DOHH2 (cell line): ENCODE data around the gene TARS3.

Source experiments
- H3F3A ChIP-seq: fragments of 200-600 bp; sonication (generic), shearing (Covaris generic); 2 replicates; pipeline ENCODE4 v1.6.0; 2016; ENCODE audit warnings: antibody characterized with exemption, mild to moderate bottlenecking; ENCODE audit not compliant: control insufficient read depth, insufficient read depth
- H3K27ac ChIP-seq: fragments of 200-600 bp; sonication (generic); 2 replicates; pipeline ENCODE4 v1.5.1; 2014; ENCODE audit warnings: low read depth, mild to moderate bottlenecking, low read length, moderate library complexity
- H3K27me3 ChIP-seq: fragments of 200-600 bp; sonication (generic); 2 replicates; pipeline ENCODE4 v1.6.1; 2014; ENCODE audit warnings: mild to moderate bottlenecking, low read length, mixed read lengths; ENCODE audit not compliant: control insufficient read depth
- H3K36me3 ChIP-seq: fragments of 200-600 bp; sonication (generic); 2 replicates; pipeline ENCODE4 v1.6.1; 2014; ENCODE audit warnings: mild to moderate bottlenecking, low read length, moderate library complexity, mixed read lengths; ENCODE audit not compliant: control insufficient read depth
- H3K4me1 ChIP-seq: fragments of 200-600 bp; sonication (generic); 2 replicates; pipeline ENCODE4 v1.6.1; 2014; ENCODE audit warnings: mild to moderate bottlenecking, low read length, mixed read lengths; ENCODE audit not compliant: control insufficient read depth
- H3K4me2 ChIP-seq: fragments of 200-600 bp; sonication (generic); 2 replicates; pipeline ENCODE4 v1.6.0; 2014; ENCODE audit warnings: mild to moderate bottlenecking, low read length, moderate library complexity
- H3K4me3 ChIP-seq: fragments of 200-600 bp; sonication (generic); 2 replicates; pipeline ENCODE4 v1.5.1; 2014; ENCODE audit warnings: mild to moderate bottlenecking, low read length, mixed read lengths
- H3K79me2 ChIP-seq: fragments of 200-600 bp; sonication (generic); 2 replicates; pipeline ENCODE4 v1.6.1; 2014; ENCODE audit warnings: mild to moderate bottlenecking, low read length, mixed read lengths; ENCODE audit not compliant: control insufficient read depth
- H3K9me2 ChIP-seq: fragments of 200-600 bp; sonication (generic); replicated peaks from 2 replicates; pipeline ENCODE4 v1.6.1; 2014; ENCODE audit warnings: mild to moderate bottlenecking, low read length, mixed read lengths; ENCODE audit not compliant: control insufficient read depth
- H3K9me3 ChIP-seq: fragments of 200-600 bp; sonication (generic); 2 replicates; pipeline ENCODE4 v1.6.1; 2014; ENCODE audit warnings: antibody characterized with exemption, low read length, mixed read lengths; ENCODE audit not compliant: control insufficient read depth, insufficient read depth
- H4K20me1 ChIP-seq: fragments of 200-600 bp; sonication (generic); 2 replicates; pipeline ENCODE4 v1.6.0; 2014; ENCODE audit warnings: low read depth, mild to moderate bottlenecking, antibody characterized with exemption, low read length, moderate library complexity; ENCODE audit not compliant: control insufficient read depth, insufficient read depth
- CTCF ChIP-seq: fragments of 200-600 bp; sonication (generic); IDR thresholded peaks from one replicate; pipeline ENCODE4 v1.5.1; 2014; ENCODE audit warnings: antibody characterized with exemption, mild to moderate bottlenecking, low read depth, low read length; ENCODE audit not compliant: poor library complexity, severe bottlenecking
- EZH2phosphoT487 ChIP-seq: fragments of 200-600 bp; sonication (generic); IDR thresholded peaks from 2 replicates; pipeline ENCODE4 v1.6.1; 2017; ENCODE audit warnings: borderline replicate concordance, mild to moderate bottlenecking, antibody characterized with exemption, low read length, moderate library complexity, mixed read lengths

TARS3 gene

DNA sequence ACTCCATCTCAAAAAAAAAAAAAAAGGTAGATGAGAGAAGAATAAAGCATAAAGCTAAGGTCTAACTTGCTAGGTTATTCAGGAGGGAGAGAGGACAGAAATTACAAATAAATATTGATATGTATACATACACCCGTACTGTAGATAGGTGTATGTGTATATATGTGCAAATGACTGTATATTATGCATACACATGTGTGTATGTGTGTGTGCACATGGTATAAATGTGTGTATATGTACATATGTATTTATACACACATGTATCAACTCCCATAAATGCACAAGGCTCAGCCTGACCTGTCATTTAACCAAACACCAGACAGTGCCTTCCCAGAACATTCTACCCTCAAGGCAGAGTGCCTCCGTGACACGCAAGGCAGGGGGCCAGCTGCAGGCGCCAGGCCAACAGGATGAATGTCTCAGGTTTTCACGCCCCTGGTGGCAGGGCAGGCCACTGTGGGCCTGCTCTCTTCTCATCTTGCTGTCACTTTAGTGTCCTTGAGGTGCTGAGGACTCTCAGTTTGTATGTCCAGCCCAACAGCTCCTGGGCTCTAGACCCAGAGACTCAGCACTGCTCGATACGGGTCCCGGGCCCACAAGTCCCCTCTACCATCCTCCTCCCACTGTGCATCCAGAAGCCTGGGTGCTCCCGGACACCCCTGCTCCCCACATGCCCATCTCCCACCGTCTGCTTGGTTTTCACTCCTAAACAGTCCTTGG lies 112.5 kb downstream of the TARS3 start:
- H3K9me3 ChIP-seq: no peaks in the 10 kb centered on the region
- peaks cover 8% of the 10 kb centered on the region for H3K4me1 ChIP-seq
- no peak overlapping the region for H3K4me3 ChIP-seq
- H3K36me3 ChIP-seq: no peaks in the 10 kb centered on the region
- H3K79me2 ChIP-seq: no peaks in the 10 kb centered on the region
- no peaks in the 10 kb centered on the region for H3F3A ChIP-seq
- no peaks in the 10 kb centered on the region for H3K9me2 ChIP-seq
- H3K27ac ChIP-seq: no peak overlapping the region
- H3K4me2 ChIP-seq: no peak overlapping the region
- H4K20me1 ChIP-seq: no peaks in the 10 kb centered on the region
- H3K27me3 ChIP-seq: no peaks in the 10 kb centered on the region
- TF ChIP-seq CTCF: no peak
- TF ChIP-seq EZH2phosphoT487: no peak

- no peak for TF ChIP-seq EZH2phosphoT487
- no peak for TF ChIP-seq CTCF
- Histone ChIP-seq H3K4me2 (no peak overlapping the region), H3K9me3 (no peaks in the 10 kb centered on the region), H3K9me2 (no peaks in the 10 kb centered on the region), H4K20me1 (no peaks in the 10 kb centered on the region), H3K4me3 (no peak overlapping the region), H3K27ac (no peak overlapping the region), H3K79me2 (no peaks in the 10 kb centered on the region), H3K4me1 (peaks cover 8% of the 10 kb centered on the region), H3K36me3 (no peaks in the 10 kb centered on the region), H3F3A (no peaks in the 10 kb centered on the region), H3K27me3 (no peaks in the 10 kb centered on the region)
These were observed 113.3 kb downstream of the TARS3 start for GRCh38 chr15:101611007-101611406.

- Histone ChIP-seq H3K79me2 (no peaks in the 10 kb centered on the region), H3K27ac (no peak overlapping the region), H3K27me3 (no peaks in the 10 kb centered on the region), H4K20me1 (no peaks in the 10 kb centered on the region), H3K4me3 (no peak overlapping the region), H3K9me2 (no peaks in the 10 kb centered on the region), H3K9me3 (no peaks in the 10 kb centered on the region), H3K4me1 (peaks cover 8% of the 10 kb centered on the region), H3K36me3 (no peaks in the 10 kb centered on the region), H3K4me2 (no peak overlapping the region), H3F3A (no peaks in the 10 kb centered on the region)
- TF ChIP-seq EZH2phosphoT487 (no peak), CTCF (no peak)
These were observed 113.7 kb downstream of the TARS3 start for GRCh38 chr15:101610611-101611000.
